Measurements from ENCODE around the gene ATP7A.
A peak's percentile ranks its signal among the peaks of the same experiment; 100 is the strongest.

ATP7A gene

DNA sequence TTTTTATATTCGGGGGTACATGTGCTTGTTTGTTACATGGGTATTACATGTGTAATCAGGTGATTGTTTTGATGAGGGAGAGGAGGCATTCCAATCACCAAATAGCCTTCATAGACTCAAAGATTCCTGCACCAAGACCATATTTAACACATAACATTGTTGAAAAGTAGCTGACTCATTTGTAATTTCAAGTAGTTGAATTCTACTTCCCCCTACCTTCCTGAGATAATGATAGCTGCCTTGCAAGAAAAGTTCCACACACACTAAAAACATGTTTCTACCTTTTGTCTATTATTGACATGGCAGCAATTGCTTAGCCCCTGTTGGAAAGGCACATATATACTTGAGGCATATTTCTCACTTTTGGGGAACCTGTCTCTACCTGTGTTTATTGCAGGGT is 42.8 kb downstream of the ATP7A start:
- in situ Hi-C loops (cut with HindIII; ENCODE audit: low pct_unique_long_range_greater_than_20kb, low sequenced_read_pairs), result no loop called here
- DNase-seq (ENCODE audit: low read depth in 1 of 2, low spot score in 1 of 2), result no peak

DNA sequence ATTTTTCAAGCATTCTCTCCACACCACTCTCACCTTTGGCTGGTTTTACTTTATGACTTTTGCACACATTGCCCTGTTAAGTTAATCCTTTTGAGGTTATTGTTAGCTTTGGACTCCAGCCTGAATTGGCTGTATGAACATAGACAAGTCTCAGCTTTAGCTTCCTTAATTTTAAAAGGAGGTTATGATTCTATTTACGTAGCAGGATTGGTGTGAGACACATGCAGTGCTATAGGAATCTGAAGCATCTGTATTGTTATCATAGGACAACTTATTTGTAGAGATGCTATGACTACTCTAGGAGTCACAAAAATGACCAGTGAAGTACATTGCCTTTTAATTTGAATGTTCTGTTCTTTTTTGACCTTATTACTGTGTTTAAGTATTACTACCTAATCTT is 43.2 kb downstream of the ATP7A start:
- no peak for TF ChIP-seq JUND (IDR thresholded peaks at IDR 0.05; ENCODE audit: low read depth)
- in situ Hi-C loops (cut with HindIII; ENCODE audit: low pct_unique_long_range_greater_than_20kb, low sequenced_read_pairs), result no loop called here
- DNase-seq (ENCODE audit: low read depth in 1 of 2, low spot score in 1 of 2), result peak in 1 of 2 experiments; percentile 21

More for the DNA sequence above, 42.8 kb downstream of the ATP7A start:
- TF ChIP-seq JUND (IDR thresholded peaks at IDR 0.05; ENCODE audit: low read depth), result no peak

DNA sequence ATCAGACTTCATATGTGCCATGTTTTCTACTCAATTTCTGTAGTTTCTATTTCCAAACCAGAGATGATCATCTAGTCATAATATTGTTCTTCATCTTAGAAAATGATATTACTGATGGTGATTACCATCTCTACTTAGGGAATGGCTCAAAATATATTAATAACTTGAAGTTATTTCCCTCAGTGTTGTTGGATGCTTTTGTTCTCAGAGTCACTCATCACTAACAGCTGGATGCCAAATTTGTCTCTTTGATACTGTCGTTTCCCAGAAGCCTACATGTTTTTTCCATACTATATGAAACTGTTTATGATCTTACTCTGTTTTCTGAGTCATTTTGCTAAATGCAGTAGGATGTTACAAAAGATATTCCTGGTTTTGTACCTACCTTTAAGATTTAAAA is 50.1 kb downstream of the ATP7A start:
- DNase-seq (ENCODE audit: low read depth in 1 of 2, low spot score in 1 of 2), result no peak
- TF ChIP-seq JUND (IDR thresholded peaks at IDR 0.05; ENCODE audit: low read depth), result no peak
- in situ Hi-C loops (cut with HindIII; ENCODE audit: low pct_unique_long_range_greater_than_20kb, low sequenced_read_pairs), result no loop called here

DNA sequence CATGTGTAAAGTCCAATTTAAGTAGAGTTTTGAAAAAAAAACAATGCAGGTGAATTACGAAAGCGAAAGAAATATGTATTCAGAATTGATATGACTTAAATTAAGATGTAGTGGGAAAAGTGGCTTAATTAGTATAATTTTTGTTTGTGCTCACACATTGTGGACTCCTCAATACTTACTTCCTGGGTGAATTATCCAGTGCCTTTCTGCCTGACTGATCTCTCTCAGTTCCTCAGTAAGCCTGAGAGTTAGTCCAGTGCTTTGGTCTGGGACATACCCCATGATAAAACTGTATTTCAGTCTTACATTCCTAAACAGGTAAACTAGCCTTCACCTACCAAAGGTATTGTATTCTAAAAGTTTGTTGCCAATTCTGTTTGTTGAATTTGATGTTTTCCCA is 50.6 kb downstream of the ATP7A start:
- DNase-seq (ENCODE audit: low read depth in 1 of 2, low spot score in 1 of 2), result no peak
- TF ChIP-seq JUND (IDR thresholded peaks at IDR 0.05; ENCODE audit: low read depth), result no peak
- in situ Hi-C loops (cut with HindIII; ENCODE audit: low pct_unique_long_range_greater_than_20kb, low sequenced_read_pairs), result no loop called here

DNA sequence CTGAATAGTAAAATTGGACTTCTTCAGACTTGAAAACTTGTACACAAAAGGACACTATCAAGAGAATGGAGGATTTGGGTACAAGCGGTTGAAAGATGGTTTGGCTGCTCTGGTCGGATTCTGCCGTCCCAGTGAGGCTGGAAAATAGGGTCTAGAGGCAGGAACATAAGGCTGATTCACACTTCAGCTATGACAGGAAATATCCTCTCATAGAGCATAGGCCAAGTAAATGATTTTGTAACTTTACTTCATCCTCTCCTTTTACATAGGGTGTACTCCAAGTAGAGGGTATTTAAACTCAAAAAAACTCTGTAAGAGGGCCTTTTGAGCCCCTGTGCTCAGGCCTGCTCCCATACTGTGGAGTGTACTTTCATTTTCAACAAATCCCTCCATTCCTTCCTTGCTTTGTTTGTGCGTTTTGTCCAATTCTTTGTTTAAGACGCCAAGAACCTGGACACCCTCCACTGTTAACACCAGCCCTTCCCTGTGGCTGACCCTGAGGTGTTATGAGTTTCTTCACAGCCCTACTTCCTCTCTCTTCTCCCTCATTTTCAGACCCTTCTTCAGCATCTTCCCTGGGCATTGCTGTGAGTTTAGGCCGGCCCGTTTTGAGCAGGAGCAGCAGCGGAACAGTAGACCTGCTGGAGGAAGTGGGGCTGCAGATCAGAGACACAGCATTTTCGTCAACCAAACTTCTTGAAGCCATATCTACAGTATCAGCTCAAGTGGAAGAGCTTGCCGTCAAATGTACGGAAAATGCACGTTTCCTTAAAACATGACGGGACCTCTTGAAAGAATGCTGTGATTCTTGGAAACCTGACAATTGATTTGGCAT is 51.8 kb downstream of the ATP7A start:
- in situ Hi-C loops (cut with HindIII; ENCODE audit: low pct_unique_long_range_greater_than_20kb, low sequenced_read_pairs), result no loop called here
- no peak for DNase-seq (ENCODE audit: low read depth in 1 of 2, low spot score in 1 of 2)
- TF ChIP-seq JUND (IDR thresholded peaks at IDR 0.05; ENCODE audit: low read depth), result no peak

DNA sequence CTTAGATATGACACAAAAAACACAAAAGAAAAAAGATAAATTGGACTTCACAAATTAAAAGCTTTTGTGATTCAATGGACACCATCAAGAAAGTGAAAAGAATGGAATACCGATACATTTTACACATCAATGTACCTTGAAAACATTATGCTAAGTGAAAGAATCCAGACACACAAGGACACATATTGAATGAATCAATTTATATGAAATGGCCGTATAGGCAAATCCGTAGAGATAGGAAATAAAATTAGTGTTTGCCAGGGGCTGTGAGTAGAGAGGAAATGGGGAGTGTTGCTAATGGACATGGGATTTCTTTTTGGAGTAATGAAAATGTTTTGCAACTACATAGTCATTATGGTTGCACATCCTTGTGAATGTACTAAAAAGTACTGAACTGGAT is 55.9 kb downstream of the ATP7A start:
- TF ChIP-seq JUND (IDR thresholded peaks at IDR 0.05; ENCODE audit: low read depth), result no peak
- in situ Hi-C loops (cut with HindIII; ENCODE audit: low pct_unique_long_range_greater_than_20kb, low sequenced_read_pairs), result no loop called here

DNA sequence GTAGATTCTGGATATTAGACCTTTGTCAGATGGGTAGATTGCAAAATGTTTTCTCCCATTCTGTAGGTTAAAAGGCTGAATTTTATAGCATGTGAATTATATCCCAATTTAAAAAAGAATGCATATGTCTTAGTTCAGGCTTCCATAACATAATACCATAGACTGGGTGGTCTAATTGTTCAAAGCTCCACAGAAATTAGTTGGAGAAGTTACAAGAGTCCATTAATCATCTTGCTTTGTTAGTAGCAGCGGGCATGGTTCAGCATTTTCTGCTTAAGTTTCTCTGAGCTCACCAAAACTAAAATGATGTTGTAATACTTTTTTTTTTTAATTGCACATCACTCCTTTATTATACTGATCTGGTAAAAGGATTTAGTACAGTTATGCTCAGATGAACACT is 57.1 kb downstream of the ATP7A start:
- no peak for TF ChIP-seq JUND (IDR thresholded peaks at IDR 0.05; ENCODE audit: low read depth)
- DNase-seq (ENCODE audit: low read depth in 1 of 2, low spot score in 1 of 2), result no peak
- in situ Hi-C loops (cut with HindIII; ENCODE audit: low pct_unique_long_range_greater_than_20kb, low sequenced_read_pairs), result no loop called here

More for the DNA sequence above, 55.9 kb downstream of the ATP7A start:
- DNase-seq (ENCODE audit: low read depth in 1 of 2, low spot score in 1 of 2), result no peak

DNA sequence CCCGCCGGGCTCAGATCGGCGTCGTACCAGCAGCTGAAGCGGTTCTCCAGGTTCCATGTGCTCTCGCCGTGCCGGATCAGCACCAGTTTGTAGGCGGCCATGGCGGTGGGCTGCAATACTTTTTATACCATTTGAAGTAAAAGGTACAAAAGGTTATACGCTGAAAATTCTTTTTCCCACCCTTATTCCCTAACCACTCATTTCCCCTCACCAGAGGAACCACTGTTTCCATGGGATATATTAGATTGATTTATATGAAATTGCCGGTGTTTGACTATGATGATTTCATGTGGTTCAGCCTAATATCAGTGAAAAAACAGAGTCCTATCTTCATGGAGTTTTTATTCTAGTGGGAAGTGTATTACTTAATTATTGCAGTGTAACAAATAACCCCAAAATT is 59.0 kb downstream of the ATP7A start, which contains the start of gene PGAM4:
PGAM4 (minus strand) TSS at position 101 of the 400 bp plus-strand sequence; CDS start at position 101, 0 bp downstream.
- in situ Hi-C loops (cut with HindIII; ENCODE audit: low pct_unique_long_range_greater_than_20kb, low sequenced_read_pairs), result no loop called here
- DNase-seq (ENCODE audit: low read depth in 1 of 2, low spot score in 1 of 2), result no peak
- TF ChIP-seq JUND (IDR thresholded peaks at IDR 0.05; ENCODE audit: low read depth), result no peak

DNA sequence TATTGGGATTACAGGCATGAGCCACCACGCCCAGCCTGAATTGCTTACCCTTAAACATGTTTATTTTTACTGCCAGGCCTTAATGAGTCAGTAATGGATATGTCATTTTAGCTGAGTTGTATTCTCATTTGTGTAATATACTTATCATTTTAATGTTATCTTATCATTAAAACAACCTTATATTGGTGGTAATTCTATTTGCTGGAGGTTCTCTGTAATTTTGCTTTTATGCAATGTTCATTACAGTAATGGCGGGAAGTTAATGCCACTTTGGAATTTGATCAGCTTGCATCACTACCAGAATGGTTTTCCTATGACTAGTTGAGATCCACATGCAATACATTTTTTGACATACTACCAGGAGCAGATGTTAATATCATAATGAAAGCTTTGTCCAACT is 65.3 kb downstream of the ATP7A start:
- in situ Hi-C loops (cut with HindIII; ENCODE audit: low pct_unique_long_range_greater_than_20kb, low sequenced_read_pairs), result no loop called here
- no peak for TF ChIP-seq JUND (IDR thresholded peaks at IDR 0.05; ENCODE audit: low read depth)

DNA sequence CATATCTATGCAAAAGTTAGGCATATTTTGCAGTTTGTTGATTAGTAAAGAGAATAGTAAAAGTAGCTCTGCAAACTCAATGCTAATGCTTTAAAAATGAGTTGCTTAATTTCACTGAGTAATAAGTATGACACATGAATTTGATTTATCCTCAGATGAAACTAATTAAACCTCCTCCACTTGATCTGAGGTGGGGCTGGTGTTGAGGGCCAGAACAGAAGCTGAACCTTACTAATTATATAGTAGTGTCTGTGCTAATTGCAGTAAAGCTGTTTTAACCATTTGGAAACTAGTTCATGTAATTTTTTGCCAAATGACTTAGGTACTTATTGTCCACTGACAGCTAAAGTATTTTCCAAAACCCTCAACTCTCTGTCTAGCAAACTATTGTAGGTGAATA is 66.6 kb downstream of the ATP7A start:
- no peak for TF ChIP-seq JUND (IDR thresholded peaks at IDR 0.05; ENCODE audit: low read depth)
- DNase-seq (ENCODE audit: low read depth in 1 of 2, low spot score in 1 of 2), result no peak
- in situ Hi-C loops (cut with HindIII; ENCODE audit: low pct_unique_long_range_greater_than_20kb, low sequenced_read_pairs), result no loop called here

More for the DNA sequence above, 65.3 kb downstream of the ATP7A start:
- DNase-seq (ENCODE audit: low read depth in 1 of 2, low spot score in 1 of 2), result no peak

DNA sequence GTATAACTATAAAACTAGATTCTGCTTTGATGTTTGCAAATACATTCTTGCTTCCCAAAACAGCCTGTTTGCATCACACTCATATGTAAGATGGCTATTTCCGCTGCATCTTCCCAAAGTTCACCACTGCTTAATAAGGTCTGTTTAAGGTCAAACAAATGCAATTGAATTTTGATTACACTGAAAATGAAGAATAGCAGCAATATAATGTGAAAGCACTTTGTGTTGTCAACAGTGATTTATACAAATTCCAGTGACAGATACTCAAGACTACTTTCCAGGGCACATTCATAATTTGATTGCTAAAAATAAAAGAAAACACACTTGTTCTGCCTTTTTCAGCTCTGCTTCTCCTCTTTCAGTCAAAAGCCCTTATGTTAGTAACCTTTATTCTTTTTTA is 67.0 kb downstream of the ATP7A start:
- in situ Hi-C loops (cut with HindIII; ENCODE audit: low pct_unique_long_range_greater_than_20kb, low sequenced_read_pairs), result no loop called here
- DNase-seq (ENCODE audit: low read depth in 1 of 2, low spot score in 1 of 2), result no peak
- no peak for TF ChIP-seq JUND (IDR thresholded peaks at IDR 0.05; ENCODE audit: low read depth)

DNA sequence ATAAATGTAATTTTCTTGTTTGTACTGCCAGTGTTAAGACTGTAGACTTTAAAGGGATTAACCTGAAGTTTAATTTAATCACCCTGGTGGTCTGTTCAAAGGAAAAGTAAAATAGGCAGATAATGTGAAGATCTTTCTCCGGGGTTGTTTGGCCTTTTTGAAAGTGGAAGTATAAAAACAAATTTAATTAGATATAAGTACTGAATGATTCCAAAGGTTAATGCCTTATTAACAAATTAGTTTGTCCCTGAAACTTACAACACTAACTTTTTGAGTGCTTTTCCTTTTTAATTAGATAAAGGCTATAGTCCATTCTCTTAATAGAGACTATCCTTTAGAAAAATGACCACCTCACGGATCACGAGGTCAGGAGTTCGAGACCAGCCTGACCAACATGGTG is 69.4 kb downstream of the ATP7A start:
- in situ Hi-C loops (cut with HindIII; ENCODE audit: low pct_unique_long_range_greater_than_20kb, low sequenced_read_pairs), result no loop called here
- TF ChIP-seq JUND (IDR thresholded peaks at IDR 0.05; ENCODE audit: low read depth), result no peak
- DNase-seq (ENCODE audit: low read depth in 1 of 2, low spot score in 1 of 2), result no peak

DNA sequence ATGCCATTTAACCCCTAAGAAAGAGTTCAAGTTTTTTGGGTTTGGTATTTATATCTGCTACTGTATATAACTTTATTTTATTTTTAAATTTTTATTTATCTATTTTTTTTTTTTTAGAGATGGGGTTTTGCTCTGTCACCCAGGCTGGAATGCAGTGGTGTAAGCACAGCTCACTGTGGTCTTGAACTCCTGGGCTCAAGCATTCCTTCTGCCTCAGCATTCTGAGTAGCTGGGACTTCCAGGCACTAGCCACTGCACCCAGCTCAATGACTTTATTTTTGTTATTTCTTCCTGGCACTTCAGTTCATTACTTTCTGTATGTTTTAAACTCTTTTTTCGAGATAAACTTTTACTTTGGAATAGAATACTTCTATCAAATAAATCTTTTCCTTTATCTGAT is 101.4 kb downstream of the ATP7A start:
- no peak for DNase-seq (ENCODE audit: low read depth in 1 of 2, low spot score in 1 of 2)

More for the DNA sequence above, 101.4 kb downstream of the ATP7A start:
- TF ChIP-seq JUND (IDR thresholded peaks at IDR 0.05; ENCODE audit: low read depth), result no peak
- in situ Hi-C loops (cut with HindIII; ENCODE audit: low pct_unique_long_range_greater_than_20kb, low sequenced_read_pairs), result no loop called here
